HepG2 (cell line): ENCODE data around the gene COPZ2. TPM values are rescaled to one million over a fixed set of nuclear protein-coding genes. Genes with fewer than 3 reads are reported as not detected.

Experiments used
- ATAC-seq: fragments of 200-7000 bp; cut with Tn5 transposase; 3 replicates; pipeline ENCODE4 v1.9.1; 2020; ENCODE audit warnings: mild to moderate bottlenecking, moderate library complexity
- BruUV-seq: library from RNA; stranded (reverse); fragments of 400-500 nt; replicated peaks from 2 replicates; lab custom pipeline; 2021; lab: Mats Ljungman, UMichigan
- CTCF ChIA-PET: fragments of 300-600 bp; formaldehyde crosslinking; extraction: SDS; loops from one replicate; lab custom pipeline; 2021; ENCODE audit warnings: low total read pairs, inconsistent platforms, low intra/inter-chr PET ratio; lab: Yijun Ruan, JAX
- POLR2A ChIA-PET: fragments of 350-600 bp; sonication (Branson Sonifier 250); formaldehyde crosslinking; loops from one replicate; lab custom pipeline; 2020; ENCODE audit warnings: antibody characterized with exemption, inconsistent platforms; lab: Yijun Ruan, JAX
- DNase-seq: peaks from one replicate; pipeline ENCODE4 v3.0.0-alpha.2; 2015; ENCODE audit warnings: low spot score
- FAIRE-seq: peaks from 3 replicates; lab custom pipeline; 2011; peaks lifted over from hg19 to GRCh38; lab: Jason Lieb, UNC
- H2AFZ ChIP-seq: one replicate; pipeline ENCODE4 v1.6.1; 2011; ENCODE audit warnings: low read length, inconsistent platforms
- H3K27ac ChIP-seq: fragments of 300-600 bp; 3 replicates; pipeline ENCODE4 v1.8.0; 2011; ENCODE audit warnings: mixed run types, mild to moderate bottlenecking, mixed read lengths, low read length, inconsistent platforms; ENCODE audit not compliant: insufficient read depth; ENCODE audit errors: extremely low read length
- H3K27me3 ChIP-seq, 2 experiments: fragments of 200-600 bp in 1 of 2; 2 replicates in 1 of 2; 3 replicates in 1 of 2; pipeline versions ENCODE4 v1.6.0 to v1.8.0; 2011; ENCODE audit warnings: low read length in 2 of 2, mild to moderate bottlenecking in 2 of 2, moderate library complexity in 2 of 2, inconsistent platforms in 1 of 2; ENCODE audit not compliant: insufficient read depth in 2 of 2, control insufficient read depth in 1 of 2
- H3K36me3 ChIP-seq, 2 experiments: fragments of 200-600 bp in 1 of 2; replicated peaks in 1 of 2; 2 replicates in 1 of 2; 3 replicates in 1 of 2; pipeline versions ENCODE4 v1.5.1 to v1.8.0; 2011; ENCODE audit warnings: low read length in 2 of 2, inconsistent platforms in 1 of 2; ENCODE audit not compliant: insufficient read depth in 2 of 2, control insufficient read depth in 1 of 2
- H3K4me1 ChIP-seq: 2 replicates; pipeline ENCODE4 v1.5.1; 2012; ENCODE audit warnings: low read length, inconsistent platforms; ENCODE audit not compliant: insufficient read depth
- H3K4me2 ChIP-seq: 2 replicates; pipeline ENCODE4 v1.6.0; 2011; ENCODE audit warnings: low read depth, low read length, inconsistent platforms
- H3K4me3 ChIP-seq, 3 experiments: fragments of 200-600 bp in 1 of 3; sonication (generic), shearing (Covaris generic) in 1 of 3; replicated peaks in 1 of 3; 2 replicates each; pipeline ENCODE4 v1.5.1; 2011 to 2016; ENCODE audit warnings: low read length in 3 of 3, inconsistent platforms in 2 of 3, low read depth in 2 of 3, mild to moderate bottlenecking in 2 of 3, control low read depth in 1 of 3, mixed read lengths in 1 of 3; ENCODE audit not compliant: insufficient read depth in 1 of 3
- H3K79me2 ChIP-seq: one replicate; pipeline ENCODE4 v1.6.1; 2011; ENCODE audit warnings: low read length, inconsistent platforms; ENCODE audit not compliant: insufficient read depth
- H3K9ac ChIP-seq: 2 replicates; pipeline ENCODE4 v1.6.0; 2011; ENCODE audit warnings: mild to moderate bottlenecking, low read depth, low read length, inconsistent platforms; ENCODE audit not compliant: insufficient read depth
- H3K9me3 ChIP-seq: 2 replicates; pipeline ENCODE4 v1.5.1; 2012; ENCODE audit warnings: mild to moderate bottlenecking, low read length
- H4K20me1 ChIP-seq: 2 replicates; pipeline ENCODE4 v1.6.0; 2011; ENCODE audit warnings: inconsistent platforms, mild to moderate bottlenecking, low read length, moderate library complexity; ENCODE audit not compliant: insufficient read depth
- ATF6 ChIP-seq: sonication (generic); formaldehyde crosslinking; conservative IDR thresholded peaks from 2 replicates; pipeline ENCODE4 v1.4.0; 2020; ENCODE audit warnings: missing genetic modification reagents
- SALL1 ChIP-seq: sonication (generic); formaldehyde crosslinking; IDR thresholded peaks from 2 replicates; pipeline ENCODE4 v1.8.0; 2022; ENCODE audit warnings: mild to moderate bottlenecking, missing genetic modification reagents
- SRSF1 ChIP-seq: fragments of 200-400 bp; formaldehyde crosslinking; optimal IDR thresholded peaks from 2 replicates; pipeline ENCODE3; 2017; ENCODE audit warnings: mild to moderate bottlenecking, low read depth, low read length, moderate library complexity
- YY1 ChIP-seq: IDR thresholded peaks from 2 replicates; pipeline ENCODE4 v1.6.1; 2011; ENCODE audit warnings: low read length, low read depth, moderate library complexity, mild to moderate bottlenecking; ENCODE audit not compliant: insufficient read depth, insufficient replicate concordance
- WGBS: methylation state at CpG from one replicate; pipeline ENCODE4 v1.1.6; 2017; ENCODE audit warnings: low lambda C conversion rate; 5-methylcytosine and 5-hydroxymethylcytosine counted together
- in situ Hi-C: cut with HindIII; loops from 2 replicates; pipeline ENCODE4 v1.10.0; 2017; ENCODE audit warnings: low pct_unique_long_range_greater_than_20kb; ENCODE audit not compliant: extremely low pct_ligation_motif_present
- intact Hi-C: fragments of 100-400 bp; cut with micrococcal nuclease; formaldehyde crosslinking; loops from one replicate; pipeline ENCODE4 v1.10.0; 2022; ENCODE audit not compliant: unreplicated experiment
- polyA plus RNA-seq, 8 experiments: library from polyadenylated mRNA; depleted of rRNA in 3 of 8; stranded (reverse) in 7 of 8; unstranded in 1 of 8; fragments of >200 nt; fragmentation: Illumina TruSeq in 4 of 8; extraction: Trizol in 4 of 8; gene quantifications; 2 replicates each; pipeline versions ENCODE4 v1.2.1 to v1.2.3, GENCODE V29; 2011 to 2016; ENCODE audit warnings: low read depth in 4 of 8, missing spikeins in 1 of 8, mixed read lengths in 1 of 8; ENCODE audit not compliant: insufficient read depth in 1 of 8
- total RNA-seq, 5 experiments: library from RNA; depleted of rRNA; stranded (reverse); fragments of >200 nt; fragmentation: Illumina TruSeq; extraction: Trizol; gene quantifications; 2 replicates each; pipeline ENCODE4 v1.2.3, GENCODE V29; 2016; ENCODE audit warnings: low read depth in 1 of 5

The COPZ2 gene
- total and polyA plus RNA-seq, 2 of the 13 experiments (the other 11 are each of a cell fraction or from before 2014, with no cell fraction given): 0.61 to 1.5 TPM

- H3K27me3 ChIP-seq: peaks cover 3 to 57% of the 10 kb centered on the region in 2 experiments; a peak in 3 of 5 replicates
- ChIA-PET POLR2A (interaction anchor here (1.0 to 1.5 kb wide), 3 partner anchors 25 to 54 kb away, joined by 3 to 6 read pairs (median 3); partner anchors contain the start of genes CDK5RAP3 and PNPO), CTCF (no interaction called here)
- H3K4me2 ChIP-seq: peak overlapping the region; percentile 51
- no peaks in the 10 kb centered on the region for H3K79me2 ChIP-seq
- BruUV-seq: no TSS peak
- no peak overlapping the region for H3K9ac ChIP-seq
- H3K36me3 ChIP-seq: no peaks in the 10 kb centered on the region
- ATAC-seq: peak; percentile 24
- H2AFZ ChIP-seq: no peak overlapping the region
- H3K27ac ChIP-seq: no peak overlapping the region
- no peak for DNase-seq
- no peaks in the 10 kb centered on the region for H4K20me1 ChIP-seq
- H3K4me1 ChIP-seq: peaks cover 36% of the 10 kb centered on the region
- no peaks in the 10 kb centered on the region for H3K9me3 ChIP-seq
- TF ChIP-seq ATF6 (CRISPR knock-in tag) (no peak), SALL1 (CRISPR knock-in tag) (peak; percentile 11; the same call in 1 of the 2 replicates), SRSF1 (no peak), YY1 (peak; percentile 20)
- intact Hi-C loops (no loop called here), in situ Hi-C loops (no loop called here)
- H3K4me3 ChIP-seq: peak overlapping the region in 1 of 3 experiments; percentile 26; a peak in 1 of 6 replicates
- no peak for FAIRE-seq
- 3% methylated on average over 13 of the region's 13 CpGs for WGBS
Observed at GRCh38 chr17:47995241-47995935, 42.2 kb downstream of the COPZ2 start.
